RWPE2 (cell line): ENCODE results near the gene RNF10.
A peak's percentile ranks its signal among the peaks of the same experiment; 100 is the strongest.
"Not testable (repeated sequence)": the region's sequence is repeated elsewhere in the genome, so short reads cannot be mapped to it uniquely, and the experiment has no call there.

Experiments
- ATAC-seq: fragments of 200-7000 bp; cut with Tn5 transposase; 3 replicates; pipeline ENCODE4 v1.9.1; 2021; ENCODE audit warnings: low read depth
- DNase-seq: peaks from one replicate; pipeline ENCODE4 v3.0.0-alpha.2; 2020; ENCODE audit warnings: low spot score
- H3K27ac ChIP-seq: fragments of 450-650 bp; 2 replicates; pipeline ENCODE4 v1.5.1; 2017; ENCODE audit warnings: mild to moderate bottlenecking; ENCODE audit not compliant: poor library complexity, severe bottlenecking
- H3K27me3 ChIP-seq: fragments of 250-450 bp; sonication (Bioruptor Pico); 2 replicates; pipeline ENCODE4 v1.5.1; 2021; ENCODE audit warnings: mild to moderate bottlenecking, moderate library complexity; ENCODE audit not compliant: insufficient read depth, poor library complexity, severe bottlenecking
- H3K36me3 ChIP-seq: fragments of 250-450 bp; sonication (Bioruptor Pico); 2 replicates; pipeline ENCODE4 v1.5.1; 2020; ENCODE audit warnings: low read depth, mild to moderate bottlenecking, moderate library complexity
- H3K4me1 ChIP-seq: fragments of 250-450 bp; sonication (Bioruptor Pico); 2 replicates; pipeline ENCODE4 v1.5.1; 2021; ENCODE audit warnings: mild to moderate bottlenecking, moderate library complexity; ENCODE audit not compliant: insufficient read depth, poor library complexity, severe bottlenecking
- H3K4me3 ChIP-seq: fragments of 250-450 bp; sonication (Bioruptor Pico); 2 replicates; pipeline ENCODE4 v1.5.1; 2021; ENCODE audit warnings: mild to moderate bottlenecking, moderate library complexity; ENCODE audit not compliant: severe bottlenecking
- H3K9me3 ChIP-seq: fragments of 250-450 bp; sonication (Bioruptor Pico); 2 replicates; pipeline ENCODE4 v1.5.1; 2021; ENCODE audit warnings: mild to moderate bottlenecking, moderate library complexity; ENCODE audit not compliant: severe bottlenecking
- TF ChIP-seq, protein P1 (sequence below): fragments of 450-650 bp; IDR thresholded peaks from one replicate; pipeline ENCODE4 v1.5.1; 2017; ENCODE audit warnings: mild to moderate bottlenecking, moderate library complexity; ENCODE audit not compliant: poor library complexity, severe bottlenecking

RNF10 gene

DNA sequence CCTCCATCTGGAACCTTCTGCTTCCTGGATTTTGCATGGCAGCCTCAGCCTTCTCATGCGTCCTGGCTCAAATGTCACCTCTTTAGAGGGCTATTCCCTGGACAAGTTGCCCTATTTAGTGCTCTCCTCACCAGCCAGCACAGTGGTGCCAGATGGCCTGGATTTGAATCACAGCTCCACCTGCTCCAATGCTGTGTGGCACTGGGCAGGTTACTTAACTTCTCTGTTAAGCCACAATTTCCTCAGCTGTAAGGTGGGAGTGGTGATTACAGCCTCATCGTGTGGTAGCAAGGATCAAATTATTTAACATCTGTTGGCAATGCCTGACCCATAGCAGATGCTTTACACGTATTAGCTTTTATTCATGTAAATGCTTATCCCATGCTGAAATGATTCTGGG, 63.7 kb downstream of the RNF10 start:
- DNase-seq (no peak), ATAC-seq (no peak)
- H3K9me3 ChIP-seq = no peaks in the 10 kb centered on the region
- TF ChIP-seq, protein P1, sequence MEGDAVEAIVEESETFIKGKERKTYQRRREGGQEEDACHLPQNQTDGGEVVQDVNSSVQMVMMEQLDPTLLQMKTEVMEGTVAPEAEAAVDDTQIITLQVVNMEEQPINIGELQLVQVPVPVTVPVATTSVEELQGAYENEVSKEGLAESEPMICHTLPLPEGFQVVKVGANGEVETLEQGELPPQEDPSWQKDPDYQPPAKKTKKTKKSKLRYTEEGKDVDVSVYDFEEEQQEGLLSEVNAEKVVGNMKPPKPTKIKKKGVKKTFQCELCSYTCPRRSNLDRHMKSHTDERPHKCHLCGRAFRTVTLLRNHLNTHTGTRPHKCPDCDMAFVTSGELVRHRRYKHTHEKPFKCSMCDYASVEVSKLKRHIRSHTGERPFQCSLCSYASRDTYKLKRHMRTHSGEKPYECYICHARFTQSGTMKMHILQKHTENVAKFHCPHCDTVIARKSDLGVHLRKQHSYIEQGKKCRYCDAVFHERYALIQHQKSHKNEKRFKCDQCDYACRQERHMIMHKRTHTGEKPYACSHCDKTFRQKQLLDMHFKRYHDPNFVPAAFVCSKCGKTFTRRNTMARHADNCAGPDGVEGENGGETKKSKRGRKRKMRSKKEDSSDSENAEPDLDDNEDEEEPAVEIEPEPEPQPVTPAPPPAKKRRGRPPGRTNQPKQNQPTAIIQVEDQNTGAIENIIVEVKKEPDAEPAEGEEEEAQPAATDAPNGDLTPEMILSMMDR = no peak
- no peaks in the 10 kb centered on the region for H3K27me3 ChIP-seq
- no peak overlapping the region for H3K27ac ChIP-seq
- H3K4me3 ChIP-seq = no peak overlapping the region
- no peaks in the 10 kb centered on the region for H3K36me3 ChIP-seq
- no peaks in the 10 kb centered on the region for H3K4me1 ChIP-seq

DNA sequence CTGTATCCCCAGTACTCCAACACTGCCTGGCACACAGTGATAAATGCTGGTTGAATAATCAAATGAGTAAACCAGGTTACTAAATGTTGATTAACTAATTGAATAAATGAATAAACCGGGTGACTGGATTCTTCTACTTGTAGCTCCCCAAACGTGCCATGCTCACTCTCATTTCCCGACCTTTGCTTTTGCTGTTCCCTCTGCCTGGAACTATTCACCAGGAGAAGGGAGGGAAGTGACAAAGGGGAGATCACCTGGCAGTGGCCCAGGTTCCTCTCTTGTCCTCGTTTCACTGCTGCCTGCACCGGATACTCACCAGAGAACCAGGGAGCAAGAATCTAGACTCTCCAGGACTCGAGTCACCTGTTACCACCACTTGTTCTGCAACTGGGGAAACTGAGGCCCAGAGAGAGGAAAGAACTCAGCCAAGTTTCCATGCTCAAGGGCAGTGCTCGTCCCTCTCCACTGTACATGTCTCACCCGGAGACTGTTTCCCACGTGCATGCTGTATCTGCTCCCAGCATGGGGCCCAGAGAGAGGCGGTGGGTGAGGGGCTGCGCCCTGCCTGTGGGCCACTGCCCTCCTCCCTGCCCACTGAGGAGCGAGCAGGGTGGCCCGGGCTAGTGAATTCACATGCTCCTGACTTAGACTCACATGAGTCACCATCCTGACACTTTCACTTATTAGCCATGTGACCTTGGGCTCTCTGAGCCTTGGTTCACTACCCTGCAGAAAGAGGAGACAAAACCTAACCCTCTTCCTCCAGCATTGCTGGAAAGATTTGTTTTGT, 64.7 kb downstream of the RNF10 start:
- no peak overlapping the region for H3K4me3 ChIP-seq
- DNase-seq = no peak
- TF ChIP-seq, protein P1 = no peak

DNA sequence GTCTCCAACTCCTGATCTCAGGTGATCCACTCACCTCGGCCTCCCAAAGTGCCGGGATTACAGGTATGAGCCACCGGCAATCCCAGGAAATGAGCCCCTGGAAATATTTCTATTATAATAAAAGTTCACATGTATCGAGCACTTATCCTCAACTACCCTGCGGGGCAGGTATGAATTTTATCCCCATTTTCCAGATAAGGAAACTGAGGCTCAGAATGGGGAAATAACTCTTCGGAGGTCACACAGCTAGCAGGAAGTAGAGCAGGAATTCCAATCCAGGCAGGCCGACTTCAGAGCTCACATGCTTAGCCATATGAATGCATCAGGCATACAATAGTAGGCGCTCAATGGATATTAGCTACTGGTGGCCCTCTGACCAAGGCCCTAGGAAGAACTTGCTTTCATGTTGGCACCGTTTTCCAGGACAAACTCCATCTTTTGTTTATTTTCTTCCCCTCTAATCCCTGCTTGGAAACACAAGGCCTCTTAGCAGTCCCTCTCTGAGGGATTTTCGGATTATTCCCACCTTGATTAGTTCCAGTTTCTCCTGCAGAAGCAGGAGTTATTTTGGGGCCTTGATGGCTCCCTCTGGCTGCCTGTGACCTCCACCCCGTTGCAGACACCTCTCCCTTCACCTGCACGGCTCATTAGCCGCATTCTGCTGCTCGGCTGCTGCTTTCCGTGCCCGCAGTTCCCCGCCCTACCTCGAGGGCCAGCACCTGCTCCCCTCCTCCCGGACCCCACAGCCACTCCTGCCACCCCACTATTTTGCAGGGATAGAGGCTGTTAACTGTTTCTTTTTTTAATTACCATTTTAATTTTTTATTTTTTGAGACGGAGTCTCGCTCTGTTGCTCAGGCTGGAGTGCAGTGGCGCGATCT, 65.8 kb downstream of the RNF10 start:
- DNase-seq (no peak), ATAC-seq (no peak)
- no peaks in the 10 kb centered on the region for H3K27me3 ChIP-seq
- H3K9me3 ChIP-seq = no peaks in the 10 kb centered on the region
- no peaks in the 10 kb centered on the region for H3K36me3 ChIP-seq
- no peak overlapping the region for H3K4me3 ChIP-seq
- TF ChIP-seq, protein P1 = no peak
- H3K27ac ChIP-seq = no peak overlapping the region
- no peaks in the 10 kb centered on the region for H3K4me1 ChIP-seq

More for the DNA sequence above, 64.7 kb downstream of the RNF10 start:
- H3K4me1 ChIP-seq = no peaks in the 10 kb centered on the region
- H3K9me3 ChIP-seq = no peaks in the 10 kb centered on the region
- H3K27ac ChIP-seq = no peak overlapping the region
- no peaks in the 10 kb centered on the region for H3K36me3 ChIP-seq
- ATAC-seq = peak; percentile 68; the same call in 2 of the 3 replicates
- no peaks in the 10 kb centered on the region for H3K27me3 ChIP-seq

DNA sequence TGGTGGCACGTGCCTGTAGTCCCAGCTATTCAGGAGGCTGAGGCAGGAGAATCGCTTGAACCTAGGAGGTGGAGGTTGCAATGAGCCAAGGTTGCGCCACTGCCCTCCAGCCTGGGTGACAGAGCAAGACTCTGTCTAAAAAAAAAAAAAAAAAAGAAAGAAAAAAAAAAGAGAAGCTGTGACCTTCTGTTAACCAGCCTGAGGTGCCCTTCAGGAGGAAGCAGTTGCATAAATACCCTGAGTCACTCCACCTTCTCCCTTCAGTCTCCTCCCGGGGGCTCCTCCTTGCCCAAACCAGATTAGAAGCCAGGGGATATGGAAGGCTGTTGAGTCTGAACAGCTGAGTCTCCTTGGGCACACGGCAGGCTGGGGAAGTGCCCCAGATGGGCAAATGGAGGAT, 68.3 kb downstream of the RNF10 start:
- H3K4me1 ChIP-seq, H3K9me3 ChIP-seq, H3K36me3 ChIP-seq, H3K27ac ChIP-seq, H3K4me3 ChIP-seq, DNase-seq, H3K27me3 ChIP-seq: not testable (repeated sequence)
- ATAC-seq = peak; percentile 58; the same call in 1 of the 3 replicates

DNA sequence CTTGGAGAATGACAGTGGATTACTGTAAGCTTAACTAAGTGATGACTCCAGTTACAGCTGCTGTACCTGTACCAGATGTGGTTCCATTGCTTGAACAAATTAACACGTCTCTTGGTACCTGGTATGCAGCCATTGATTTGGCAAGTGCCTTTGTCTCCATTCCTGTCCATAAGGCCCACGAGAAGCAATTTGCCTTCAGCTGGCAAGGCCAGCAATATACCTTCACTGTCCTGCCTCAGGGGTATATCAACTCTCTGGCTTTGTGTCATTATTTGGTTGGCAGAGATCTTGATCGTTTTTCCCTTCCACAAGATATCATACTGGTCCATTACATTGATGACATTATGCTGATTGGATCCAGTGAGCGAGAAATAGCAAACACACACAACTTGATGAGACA, 76.4 kb downstream of the RNF10 start:
- Histone ChIP-seq H3K4me1 (no peaks in the 10 kb centered on the region), H3K4me3 (no peak overlapping the region), H3K9me3 (no peaks in the 10 kb centered on the region), H3K36me3 (no peaks in the 10 kb centered on the region), H3K27ac (no peak overlapping the region), H3K27me3 (no peaks in the 10 kb centered on the region)
- DNase-seq = no peak
- TF ChIP-seq, protein P1 = no peak
- no peak for ATAC-seq

DNA sequence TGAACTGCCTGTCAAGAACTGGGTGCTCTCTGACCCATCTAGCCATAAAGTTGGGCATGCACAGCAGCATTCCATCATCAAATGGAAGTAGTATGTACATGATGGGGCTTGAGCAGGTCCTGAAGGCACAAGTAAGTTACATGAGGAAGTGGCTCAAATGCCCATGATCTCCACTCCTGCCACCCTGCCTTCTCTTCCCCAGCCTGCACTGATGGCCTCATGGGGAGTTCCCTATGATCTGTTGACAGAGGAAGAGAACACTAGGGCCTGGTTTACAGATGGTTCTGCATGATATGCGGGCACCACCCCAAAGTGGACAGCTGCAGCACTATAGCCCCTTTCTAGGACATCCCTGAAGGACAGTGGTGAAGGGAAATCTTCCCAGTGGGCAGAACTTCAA, 77.4 kb downstream of the RNF10 start:
- not testable (repeated sequence) for H3K4me1 ChIP-seq, H3K27ac ChIP-seq, H3K9me3 ChIP-seq, H3K36me3 ChIP-seq, H3K4me3 ChIP-seq, H3K27me3 ChIP-seq, DNase-seq, ATAC-seq
